Panc1 (cell line): ENCODE measurements around the gene IGSF23. TPM values are rescaled to one million over a fixed set of nuclear protein-coding genes. Genes with fewer than 3 reads are reported as not detected.

Experiments used
- ATAC-seq: fragments of 200-7000 bp; cut with Tn5 transposase; 2 replicates; pipeline ENCODE4 v1.9.1; 2020; ENCODE audit warnings: mild to moderate bottlenecking, moderate library complexity
- BruUV-seq: library from RNA; stranded (reverse); fragments of 400-500 nt; replicated peaks from 2 replicates; lab custom pipeline; 2021; lab: Mats Ljungman, UMichigan
- CTCF ChIA-PET: fragments of 300-600 bp; sonication (Branson Sonifier 250); formaldehyde crosslinking; loops from one replicate; lab custom pipeline; 2022; ENCODE audit warnings: antibody characterized with exemption; lab: Charles Lee
- POLR2A ChIA-PET: fragments of 300-600 bp; sonication (Branson Sonifier 250); formaldehyde crosslinking; loops from one replicate; lab custom pipeline; 2022; ENCODE audit warnings: antibody characterized with exemption; lab: Charles Lee
- DNase-seq: peaks from one replicate; pipeline ENCODE4 v3.0.0-alpha.2; 2010; ENCODE audit warnings: low read depth, low spot score
- H3K27ac ChIP-seq: 2 replicates; pipeline ENCODE4 v1.5.1; 2011; ENCODE audit warnings: mild to moderate bottlenecking, low read length, inconsistent platforms
- H3K27me3 ChIP-seq: fragments of 200-500 bp; sonication (Bioruptor generic); 2 replicates; pipeline ENCODE4 v1.6.0; 2014; ENCODE audit warnings: low read length, inconsistent platforms; ENCODE audit not compliant: control insufficient read depth, insufficient read depth
- H3K36me3 ChIP-seq: fragments of 200-500 bp; sonication (Bioruptor generic); 2 replicates; pipeline ENCODE4 v1.5.1; 2014; ENCODE audit warnings: inconsistent platforms, mild to moderate bottlenecking, low read length, moderate library complexity; ENCODE audit not compliant: control insufficient read depth, insufficient read depth
- H3K4me1 ChIP-seq: 2 replicates; pipeline ENCODE4 v1.5.1; 2011; ENCODE audit warnings: inconsistent platforms, mild to moderate bottlenecking, low read length, moderate library complexity; ENCODE audit not compliant: control insufficient read depth, insufficient read depth
- H3K4me3 ChIP-seq, 2 experiments: 2 replicates each; pipeline ENCODE4 v1.5.1; 2011 to 2012; ENCODE audit warnings: low read depth in 2 of 2, low read length in 2 of 2, mild to moderate bottlenecking in 2 of 2, inconsistent platforms in 1 of 2, moderate library complexity in 1 of 2
- H3K9me3 ChIP-seq: fragments of 200-500 bp; sonication (Bioruptor generic); 2 replicates; pipeline ENCODE4 v1.5.1; 2014; ENCODE audit warnings: low read depth, mild to moderate bottlenecking, inconsistent platforms, low read length, moderate library complexity; ENCODE audit not compliant: control insufficient read depth, insufficient read depth
- CTCF ChIP-seq: fragments of 450-650 bp; IDR thresholded peaks from 2 replicates; pipeline ENCODE4 v1.5.1; 2017; ENCODE audit warnings: mild to moderate bottlenecking
- POLR2AphosphoS5 ChIP-seq: IDR thresholded peaks from 2 replicates; pipeline ENCODE4 v1.6.1; 2012; ENCODE audit warnings: mild to moderate bottlenecking, low read depth, low read length, moderate library complexity
- SIN3A ChIP-seq: IDR thresholded peaks from 2 replicates; pipeline ENCODE4 v1.6.1; 2012; ENCODE audit warnings: low read depth, mild to moderate bottlenecking, low read length, moderate library complexity, borderline replicate concordance; ENCODE audit not compliant: insufficient read depth
- TCF7L2 ChIP-seq: IDR thresholded peaks from 2 replicates; pipeline ENCODE4 v1.6.1; 2011; ENCODE audit warnings: mild to moderate bottlenecking, low read depth, low read length, inconsistent platforms
- in situ Hi-C: cut with HindIII; loops from 2 replicates; pipeline ENCODE4 v1.10.0; 2016; ENCODE audit warnings: low sequenced_read_pairs, low pct_unique_long_range_greater_than_20kb
- intact Hi-C: fragments of 100-400 bp; cut with micrococcal nuclease; formaldehyde crosslinking; loops from one replicate; pipeline ENCODE4 v1.10.0; 2022; ENCODE audit not compliant: unreplicated experiment
- total RNA-seq: library from RNA; stranded (reverse); gene quantifications from one replicate; pipeline ENCODE4 v1.2.1, GENCODE V29; 2021; ENCODE audit not compliant: unreplicated experiment
- TF ChIP-seq, protein P1 (sequence below), 2 experiments: IDR thresholded peaks; 2 replicates each; pipeline ENCODE4 v1.6.1; 2011 to 2012; ENCODE audit warnings: low read depth in 2 of 2, control low read depth in 1 of 2, low read length in 1 of 2, mild to moderate bottlenecking in 1 of 2, moderate library complexity in 1 of 2; ENCODE audit not compliant: insufficient read depth in 1 of 2

The IGSF23 gene
- total RNA-seq, 1 experiment from 2014 or later: not detected

- Histone ChIP-seq H3K36me3 (no peaks in the 10 kb centered on the region), H3K27ac (no peak overlapping the region), H3K4me1 (no peaks in the 10 kb centered on the region), H3K9me3 (no peaks in the 10 kb centered on the region), H3K27me3 (no peaks in the 10 kb centered on the region), H3K4me3 (no peak overlapping the region)
- ATAC-seq (no peak), DNase-seq (no peak)
- in situ Hi-C loops (no loop called here), intact Hi-C loops (no loop called here)
- ChIA-PET POLR2A (interaction anchor here (0.5 kb wide), 1 partner anchor 21 kb away, joined by 4 read pairs; no protein-coding TSS in a partner anchor), CTCF (interaction anchor here (0.6 kb wide), 1 partner anchor 14 kb away, joined by 3 read pairs; no protein-coding TSS in a partner anchor)
- no TSS peak for BruUV-seq
- TF ChIP-seq TCF7L2: no peak
- TF ChIP-seq POLR2AphosphoS5: no peak
- TF ChIP-seq SIN3A: no peak
Observed at GRCh38 chr19:44596428-44597130, 16.8 kb upstream of the IGSF23 start.

DNA sequence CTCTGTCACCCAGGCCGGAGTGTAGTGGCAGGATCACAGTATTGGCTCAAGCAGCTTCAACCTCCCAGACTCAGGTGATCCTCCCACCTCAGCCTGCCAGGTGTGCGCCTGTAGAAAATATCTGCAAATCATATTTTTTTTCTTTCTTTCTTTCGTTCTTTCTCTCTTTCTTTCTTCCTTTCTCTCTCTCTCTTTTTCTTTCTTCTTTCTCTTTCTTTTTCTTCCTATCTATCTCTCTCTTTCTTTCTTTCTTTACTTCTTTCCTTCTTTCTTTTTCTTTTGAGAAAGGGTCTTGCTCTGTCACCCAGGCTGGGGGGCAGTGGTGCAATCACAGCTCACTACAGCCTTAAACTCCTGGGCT lies 16.3 kb upstream of the IGSF23 start:
- H3K27ac ChIP-seq: no peak overlapping the region
- ATAC-seq (no peak), DNase-seq (no peak)
- H3K4me1 ChIP-seq: no peaks in the 10 kb centered on the region
- H3K9me3 ChIP-seq: no peaks in the 10 kb centered on the region
- H3K36me3 ChIP-seq: no peaks in the 10 kb centered on the region
- intact Hi-C loops: no loop called here
- CTCF ChIA-PET: interaction anchor here (0.6 kb wide), 1 partner anchor 14 kb away, joined by 3 read pairs; no protein-coding TSS in a partner anchor
- TF ChIP-seq TCF7L2 (no peak), SIN3A (no peak), CTCF (no peak), POLR2AphosphoS5 (no peak)
- TF ChIP-seq, protein P1, sequence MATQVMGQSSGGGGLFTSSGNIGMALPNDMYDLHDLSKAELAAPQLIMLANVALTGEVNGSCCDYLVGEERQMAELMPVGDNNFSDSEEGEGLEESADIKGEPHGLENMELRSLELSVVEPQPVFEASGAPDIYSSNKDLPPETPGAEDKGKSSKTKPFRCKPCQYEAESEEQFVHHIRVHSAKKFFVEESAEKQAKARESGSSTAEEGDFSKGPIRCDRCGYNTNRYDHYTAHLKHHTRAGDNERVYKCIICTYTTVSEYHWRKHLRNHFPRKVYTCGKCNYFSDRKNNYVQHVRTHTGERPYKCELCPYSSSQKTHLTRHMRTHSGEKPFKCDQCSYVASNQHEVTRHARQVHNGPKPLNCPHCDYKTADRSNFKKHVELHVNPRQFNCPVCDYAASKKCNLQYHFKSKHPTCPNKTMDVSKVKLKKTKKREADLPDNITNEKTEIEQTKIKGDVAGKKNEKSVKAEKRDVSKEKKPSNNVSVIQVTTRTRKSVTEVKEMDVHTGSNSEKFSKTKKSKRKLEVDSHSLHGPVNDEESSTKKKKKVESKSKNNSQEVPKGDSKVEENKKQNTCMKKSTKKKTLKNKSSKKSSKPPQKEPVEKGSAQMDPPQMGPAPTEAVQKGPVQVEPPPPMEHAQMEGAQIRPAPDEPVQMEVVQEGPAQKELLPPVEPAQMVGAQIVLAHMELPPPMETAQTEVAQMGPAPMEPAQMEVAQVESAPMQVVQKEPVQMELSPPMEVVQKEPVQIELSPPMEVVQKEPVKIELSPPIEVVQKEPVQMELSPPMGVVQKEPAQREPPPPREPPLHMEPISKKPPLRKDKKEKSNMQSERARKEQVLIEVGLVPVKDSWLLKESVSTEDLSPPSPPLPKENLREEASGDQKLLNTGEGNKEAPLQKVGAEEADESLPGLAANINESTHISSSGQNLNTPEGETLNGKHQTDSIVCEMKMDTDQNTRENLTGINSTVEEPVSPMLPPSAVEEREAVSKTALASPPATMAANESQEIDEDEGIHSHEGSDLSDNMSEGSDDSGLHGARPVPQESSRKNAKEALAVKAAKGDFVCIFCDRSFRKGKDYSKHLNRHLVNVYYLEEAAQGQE (IDR thresholded peaks at IDR 0.05; ENCODE audit: insufficient read depth in 1 of 2, low read depth in 2 of 2, low read length in 1 of 2): no peak
- no peaks in the 10 kb centered on the region for H3K27me3 ChIP-seq
- POLR2A ChIA-PET: no interaction called here
- in situ Hi-C loops: no loop called here
- no peak overlapping the region for H3K4me3 ChIP-seq
- no TSS peak for BruUV-seq

DNA sequence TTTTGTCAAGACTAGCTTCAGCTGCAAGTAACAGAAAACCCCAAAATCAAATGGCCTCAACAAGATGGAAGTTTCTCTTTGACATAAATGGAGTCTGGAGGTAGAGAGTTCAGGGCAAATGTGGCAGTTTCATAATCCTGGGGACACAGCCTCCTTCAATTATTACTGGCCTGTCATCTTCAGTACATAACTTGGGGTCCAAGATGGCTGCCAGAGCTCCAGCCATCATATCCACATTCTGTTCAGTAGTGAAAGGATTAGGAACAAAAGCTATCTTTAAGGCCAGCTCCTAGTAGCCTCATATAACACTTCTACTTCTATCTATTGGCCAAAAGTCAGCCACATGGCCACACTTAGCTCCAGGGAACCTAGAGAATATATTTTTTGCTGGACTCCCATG lies 15.0 kb upstream of the IGSF23 start:
- H3K27me3 ChIP-seq: no peaks in the 10 kb centered on the region
- no peak overlapping the region for H3K27ac ChIP-seq
- H3K9me3 ChIP-seq: no peaks in the 10 kb centered on the region
- no peak overlapping the region for H3K4me3 ChIP-seq
- in situ Hi-C loops: no loop called here
- ChIA-PET CTCF (no interaction called here), POLR2A (no interaction called here)
- no peak for ATAC-seq
- DNase-seq: no peak
- no TSS peak for BruUV-seq
- intact Hi-C loops: no loop called here
- no peaks in the 10 kb centered on the region for H3K36me3 ChIP-seq
- no peak for TF ChIP-seq CTCF
- TF ChIP-seq, protein P1 (IDR thresholded peaks at IDR 0.05; ENCODE audit: insufficient read depth in 1 of 2, low read depth in 2 of 2, low read length in 1 of 2): no peak
- TF ChIP-seq TCF7L2: no peak
- TF ChIP-seq SIN3A: no peak
- no peaks in the 10 kb centered on the region for H3K4me1 ChIP-seq
